Activated naive CD4-positive, alpha-beta T cell treated with anti-CD3 and anti-CD28 coated beads, Interleukin-2, amount 50 U/mL, for 72 hours (primary cell): ENCODE data around the gene UBE2I. TPM values are rescaled to one million over a fixed set of nuclear protein-coding genes. Genes with fewer than 3 reads are reported as not detected.

Source experiments
- ATAC-seq, 2 donors: fragments of 150-1000 bp; cut with Tn5 transposase; 2 replicates each; pipeline ENCODE4 v1.10.0; 2021; ENCODE audit warnings: mild to moderate bottlenecking in 2 of 2, moderate library complexity in 2 of 2
- DNase-seq, 2 donors: peaks; one replicate each; pipeline ENCODE4 v3.0.0; 2021 to 2022; ENCODE audit warnings: low spot score in 2 of 2
- H3K27ac Mint-ChIP-seq, 2 donors: one replicate each; pipeline ENCODE4 v1.8.0; 2022; ENCODE audit warnings: mild to moderate bottlenecking in 2 of 2, mixed read lengths in 2 of 2
- H3K36me3 Mint-ChIP-seq, 2 donors: one replicate each; pipeline ENCODE4 v1.8.0; 2022; ENCODE audit warnings: mixed read lengths in 2 of 2
- H3K9me3 Mint-ChIP-seq, 2 donors: one replicate each; pipeline ENCODE4 v1.8.0; 2022; ENCODE audit warnings: mixed read lengths in 2 of 2
- total RNA-seq, 2 donors: library from RNA; stranded (reverse); gene quantifications; one replicate each; pipeline ENCODE4 v1.2.3, GENCODE V29; 2022

UBE2I gene
- total RNA-seq, 2 donors from 2014 or later: 205 to 246 TPM

DNA sequence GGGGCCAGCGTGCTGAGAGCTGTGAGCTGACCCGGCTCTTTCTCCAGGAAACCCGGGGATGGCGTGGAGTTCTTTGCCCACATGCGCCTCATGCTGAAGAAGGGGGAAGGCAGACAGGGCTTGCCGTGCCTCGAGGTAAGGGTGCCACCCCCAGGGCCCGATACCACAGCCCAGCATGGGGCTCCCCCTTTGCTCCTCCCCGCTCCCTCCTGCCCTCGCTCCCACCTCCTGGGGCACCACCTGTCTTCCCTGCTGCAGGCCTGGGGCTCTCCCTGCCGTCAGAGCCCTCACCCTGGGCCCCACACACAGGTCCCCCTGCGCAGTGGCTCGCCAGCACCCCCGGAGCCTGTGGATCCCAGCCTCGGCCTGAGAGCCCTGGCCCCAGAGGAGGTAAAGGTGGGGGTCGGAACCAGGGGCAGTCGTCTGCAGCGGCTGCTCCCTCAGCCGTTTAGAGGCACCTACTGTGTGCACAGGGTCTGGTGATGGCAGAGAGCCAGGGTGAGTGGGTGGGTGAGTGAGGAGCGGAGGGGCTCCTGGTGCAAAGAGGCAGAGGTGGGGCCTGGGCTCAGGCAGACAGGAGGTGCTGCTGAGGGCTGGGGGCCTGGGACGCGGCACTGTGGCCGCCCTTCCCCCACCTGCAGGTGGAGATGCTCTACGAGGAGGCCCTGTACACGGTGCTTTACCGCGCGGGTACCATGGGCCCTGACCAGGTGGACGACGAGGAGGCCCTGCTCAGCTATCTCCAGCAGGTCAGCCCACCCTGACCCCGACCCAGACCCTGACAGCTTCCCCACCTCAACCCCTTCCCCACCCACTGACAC, 29.6 kb downstream of the UBE2I start:
- H3K27ac Mint-ChIP-seq: no peak overlapping the region
- ATAC-seq: no peak
- no peaks in the 10 kb centered on the region for H3K36me3 Mint-ChIP-seq

DNA sequence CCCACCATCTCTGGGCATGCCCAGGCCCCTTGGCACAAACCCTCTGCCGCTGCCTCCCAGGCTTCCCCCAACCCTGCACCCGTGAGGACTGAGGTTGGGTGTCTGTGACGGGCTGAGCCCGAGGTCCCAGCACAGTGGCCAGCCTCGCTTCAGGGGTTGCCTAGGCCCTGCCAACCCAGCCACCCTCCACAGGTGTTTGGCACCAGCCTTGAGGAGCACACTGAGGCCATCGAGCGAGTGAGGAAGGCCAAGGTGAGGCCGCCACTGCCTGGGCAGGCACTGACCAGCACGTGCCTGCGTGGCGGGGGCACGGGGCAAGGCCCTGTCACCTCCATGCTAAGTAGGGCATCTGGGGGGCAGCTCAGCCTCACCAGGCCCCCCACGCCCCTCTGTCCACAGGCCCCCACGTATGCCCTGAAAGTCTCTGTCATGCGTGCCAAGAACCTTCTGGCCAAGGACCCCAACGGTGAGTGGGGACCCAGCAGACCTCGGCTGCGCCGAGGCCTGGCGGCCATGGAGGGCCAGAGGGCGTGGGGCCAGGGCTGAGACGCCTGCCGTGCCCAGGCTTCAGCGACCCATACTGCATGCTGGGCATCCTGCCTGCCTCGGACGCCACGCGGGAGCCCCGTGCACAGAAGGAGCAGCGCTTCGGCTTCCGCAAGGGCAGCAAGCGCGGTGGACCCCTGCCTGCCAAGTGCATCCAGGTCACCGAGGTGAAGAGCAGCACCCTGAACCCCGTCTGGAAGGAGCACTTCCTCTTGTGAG, 31.5 kb downstream of the UBE2I start:
- H3K27ac Mint-ChIP-seq: no peak overlapping the region

More for the DNA sequence above, 29.6 kb downstream of the UBE2I start:
- H3K9me3 Mint-ChIP-seq: no peaks in the 10 kb centered on the region
- DNase-seq: no peak

DNA sequence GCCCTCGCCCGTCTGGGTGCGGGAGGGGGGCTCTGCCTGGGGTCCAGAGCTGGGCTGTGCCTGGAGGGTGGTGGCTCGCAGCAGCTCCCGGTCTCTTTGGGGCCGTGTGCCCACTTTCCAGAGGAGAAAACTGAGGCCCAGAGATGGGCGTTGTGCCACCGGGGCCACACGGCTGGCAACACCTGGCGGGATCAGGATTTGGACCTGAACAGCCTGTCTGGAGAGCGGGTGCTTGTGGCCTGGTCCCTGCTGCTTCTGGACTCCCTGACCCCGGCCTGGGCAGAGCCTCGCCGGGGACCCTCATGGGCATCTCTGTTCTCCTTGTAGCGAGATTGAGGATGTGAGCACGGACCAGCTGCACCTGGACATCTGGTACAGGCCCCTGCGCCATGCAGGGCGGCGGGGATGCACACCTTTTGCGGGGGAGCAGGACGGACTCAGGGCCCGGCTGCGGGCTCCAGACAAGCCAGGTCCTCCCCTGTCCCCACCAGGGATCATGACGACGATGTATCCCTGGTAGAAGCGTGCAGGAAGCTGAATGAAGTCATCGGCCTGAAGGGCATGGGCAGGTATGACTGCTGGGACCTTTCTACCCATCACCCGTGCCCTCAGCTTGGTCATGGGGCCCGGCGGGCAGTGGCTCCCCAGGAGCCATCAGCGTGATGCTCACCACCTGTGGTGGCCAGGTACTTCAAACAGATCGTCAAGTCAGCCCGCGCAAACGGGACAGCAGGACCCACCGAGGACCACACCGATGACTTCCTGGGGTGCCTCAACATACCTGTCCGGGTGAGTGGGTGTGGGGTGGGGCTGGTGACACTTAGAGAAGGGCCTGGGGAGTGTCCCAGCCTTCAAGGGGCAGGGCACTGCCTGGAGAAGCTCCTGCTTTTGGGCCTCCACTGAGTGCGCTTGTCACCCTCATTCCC, 32.3 kb downstream of the UBE2I start:
- Mint-ChIP-seq H3K36me3 (no peaks in the 10 kb centered on the region), H3K27ac (no peak overlapping the region), H3K9me3 (no peaks in the 10 kb centered on the region)
- ATAC-seq (no peak), DNase-seq (no peak)

More for the DNA sequence above, 31.5 kb downstream of the UBE2I start:
- Mint-ChIP-seq H3K36me3 (no peaks in the 10 kb centered on the region), H3K9me3 (no peaks in the 10 kb centered on the region)
- no peak for DNase-seq
- no peak for ATAC-seq

DNA sequence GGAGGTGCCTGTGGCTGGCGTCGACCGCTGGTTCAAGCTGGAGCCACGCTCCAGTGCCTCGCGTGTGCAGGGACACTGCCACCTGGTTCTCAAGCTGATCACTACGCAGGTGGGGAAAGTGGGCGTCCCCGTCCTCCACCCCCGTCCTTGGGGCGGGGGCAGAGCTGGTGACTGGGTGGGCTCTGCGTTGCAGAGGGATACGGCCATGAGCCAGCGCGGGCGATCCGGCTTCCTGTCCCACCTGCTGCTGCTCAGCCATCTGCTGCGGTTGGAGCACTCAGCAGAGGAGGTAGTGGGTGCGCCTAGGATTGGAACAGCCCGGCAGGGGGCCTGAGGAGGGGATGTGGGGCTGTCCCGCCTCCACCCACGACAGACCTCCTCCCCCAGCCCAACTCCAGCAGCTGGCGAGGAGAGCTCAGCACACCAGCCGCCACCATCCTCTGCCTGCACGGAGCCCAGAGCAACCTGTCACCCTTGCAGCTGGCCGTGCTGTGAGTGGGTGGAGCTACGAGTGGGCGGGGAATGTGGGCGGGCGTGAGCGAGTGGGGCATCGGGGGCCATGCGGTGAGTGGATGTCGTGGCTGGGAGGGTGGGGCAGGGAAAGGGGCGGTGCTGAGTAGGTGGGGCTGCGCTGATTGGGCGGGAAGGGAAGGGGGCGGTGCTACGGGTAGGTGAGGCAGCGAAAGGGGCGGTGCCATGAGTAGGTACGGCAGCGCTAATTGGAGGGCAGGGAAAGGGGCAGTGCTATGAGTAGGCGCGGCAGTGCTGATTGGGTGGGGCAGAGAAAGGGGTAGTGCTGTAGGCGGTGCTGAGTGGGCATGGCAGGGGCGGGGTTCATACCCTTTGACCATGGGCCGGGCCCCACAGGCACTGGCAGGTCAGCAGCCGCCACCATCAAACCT, 33.3 kb downstream of the UBE2I start:
- peak; percentile 92 to 94 for ATAC-seq
- peak overlapping the region in 1 of 2 donors; percentile 43 for H3K27ac Mint-ChIP-seq
- peak; percentile 82 to 91 for DNase-seq
- H3K36me3 Mint-ChIP-seq: no peaks in the 10 kb centered on the region
- H3K9me3 Mint-ChIP-seq: no peaks in the 10 kb centered on the region

DNA sequence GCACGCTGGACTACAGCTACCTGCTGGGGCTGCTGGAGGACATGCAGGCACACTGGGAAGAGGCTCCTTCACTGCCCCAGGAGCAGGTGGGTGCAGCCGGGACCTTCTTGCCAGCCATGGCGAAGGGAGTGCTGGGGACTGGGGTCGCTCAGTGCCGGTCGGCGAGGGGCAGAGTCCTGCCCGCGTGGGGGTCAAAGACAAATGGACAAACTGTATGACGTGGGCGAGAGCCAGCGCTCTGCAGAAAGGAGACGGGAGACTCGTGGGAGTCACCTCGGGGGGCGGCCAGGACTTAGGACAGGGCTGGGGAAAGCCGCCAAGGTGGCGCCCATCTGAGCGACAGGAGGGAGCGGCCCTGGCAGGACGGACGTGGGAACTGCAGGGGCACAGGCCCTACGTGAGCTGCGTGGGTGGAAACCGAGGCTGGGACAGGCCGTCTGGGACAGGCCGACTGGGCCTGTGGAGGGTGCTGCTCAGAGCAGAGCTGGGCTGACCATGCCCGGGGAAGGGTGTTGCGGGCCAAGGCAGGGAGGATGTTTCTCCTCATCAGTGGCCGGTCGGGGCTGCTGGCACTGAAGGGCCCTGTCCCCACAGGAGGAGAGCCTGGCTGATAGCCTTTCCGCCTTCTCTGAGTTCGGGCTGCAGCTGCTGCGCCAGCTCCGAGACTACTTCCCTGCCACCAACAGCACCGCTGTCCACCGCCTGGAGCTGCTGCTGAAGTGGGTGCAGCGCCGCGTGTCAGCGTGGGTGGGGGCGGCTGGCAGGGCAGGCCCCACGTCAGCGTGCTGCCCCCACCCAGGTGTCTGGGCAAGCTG, 34.2 kb downstream of the UBE2I start:
- Mint-ChIP-seq H3K27ac (peak overlapping the region in 1 of 2 donors; percentile 43), H3K9me3 (no peaks in the 10 kb centered on the region), H3K36me3 (no peaks in the 10 kb centered on the region)
- no peak for DNase-seq
- ATAC-seq: no peak

DNA sequence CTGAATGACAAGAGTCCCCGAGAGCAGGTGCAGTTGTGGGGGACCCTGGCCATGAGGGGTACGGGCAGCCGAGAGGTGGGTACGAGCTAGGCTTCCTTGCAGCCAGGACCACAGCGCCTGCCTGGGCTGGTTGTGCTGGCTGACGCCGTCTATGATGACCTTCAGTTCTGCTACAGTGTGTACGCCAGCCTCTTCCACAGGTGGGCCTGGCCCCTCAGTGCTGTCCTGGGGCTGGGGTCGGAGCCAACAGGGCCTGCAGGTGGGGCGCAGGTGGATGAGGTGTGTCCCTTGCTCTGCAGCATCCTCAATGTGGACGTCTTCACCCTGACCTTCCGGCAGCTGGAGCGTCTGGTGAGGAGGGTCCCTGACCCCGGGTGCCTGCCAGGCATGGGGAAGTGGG, 35.1 kb downstream of the UBE2I start:
- no peak for ATAC-seq
- no peak for DNase-seq
- H3K9me3 Mint-ChIP-seq: no peaks in the 10 kb centered on the region

DNA sequence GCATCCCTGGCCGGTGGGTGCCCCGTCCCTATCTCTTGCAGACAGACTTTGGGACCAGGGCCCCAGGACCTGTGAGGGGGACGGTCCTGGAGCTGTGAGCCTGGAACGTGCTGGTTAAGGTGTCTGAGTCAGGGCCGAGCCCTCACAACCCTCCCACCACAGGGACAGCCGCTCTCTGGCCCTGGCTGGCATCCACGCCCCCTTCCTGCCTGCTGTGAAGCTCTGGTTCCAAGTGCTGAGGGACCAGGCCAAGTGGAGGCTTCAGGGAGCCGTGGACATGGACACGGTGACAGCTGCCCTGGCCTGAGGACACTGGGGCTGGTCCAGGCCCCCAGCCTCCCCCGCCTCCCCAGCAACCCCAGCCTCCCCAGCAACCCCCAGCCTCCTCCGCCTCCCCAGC, 35.7 kb downstream of the UBE2I start:
- no peak for ATAC-seq
- no peaks in the 10 kb centered on the region for H3K9me3 Mint-ChIP-seq
- no peak overlapping the region for H3K27ac Mint-ChIP-seq
- no peak for DNase-seq
- no peaks in the 10 kb centered on the region for H3K36me3 Mint-ChIP-seq

More for the DNA sequence above, 35.1 kb downstream of the UBE2I start:
- H3K36me3 Mint-ChIP-seq: no peaks in the 10 kb centered on the region
- H3K27ac Mint-ChIP-seq: peak overlapping the region in 1 of 2 donors; percentile 65

DNA sequence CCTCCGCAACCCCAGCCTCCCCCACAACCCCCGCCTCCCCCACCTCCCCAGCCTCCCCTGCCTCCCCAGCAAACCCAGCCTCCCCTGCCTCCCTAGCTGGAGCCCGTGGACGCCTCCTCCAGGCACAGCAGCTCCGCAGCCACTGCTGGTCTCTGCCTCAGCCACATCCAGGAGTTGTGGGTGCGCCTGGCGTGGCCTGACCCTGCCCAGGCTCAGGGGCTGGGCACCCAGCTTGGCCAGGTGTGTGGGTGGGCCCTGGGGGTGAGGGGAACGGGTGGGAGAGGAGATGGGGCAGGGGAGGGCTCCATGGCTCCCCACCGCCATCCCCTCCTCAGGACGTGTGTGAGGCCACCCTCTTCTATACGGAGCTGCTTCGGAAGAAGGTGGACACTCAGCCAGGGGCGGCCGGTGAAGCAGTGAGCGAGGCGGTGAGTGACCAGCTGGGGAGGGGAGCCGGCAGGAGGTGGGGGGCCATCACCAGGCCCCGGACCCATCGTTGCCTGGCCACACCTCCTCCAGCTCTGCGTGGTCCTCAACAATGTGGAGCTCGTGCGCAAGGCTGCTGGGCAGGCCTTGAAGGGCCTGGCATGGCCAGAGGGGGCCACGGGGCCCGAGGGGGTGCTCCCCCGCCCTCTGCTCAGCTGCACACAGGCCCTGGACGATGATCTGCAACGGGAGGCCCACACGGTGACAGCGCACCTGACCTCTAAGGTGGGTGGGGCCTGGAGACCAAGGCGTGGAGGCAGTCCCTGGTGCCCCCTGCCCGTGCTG, 36.4 kb downstream of the UBE2I start:
- H3K36me3 Mint-ChIP-seq: no peaks in the 10 kb centered on the region
- H3K9me3 Mint-ChIP-seq: no peaks in the 10 kb centered on the region
- ATAC-seq (no peak), DNase-seq (no peak)
- no peak overlapping the region for H3K27ac Mint-ChIP-seq

DNA sequence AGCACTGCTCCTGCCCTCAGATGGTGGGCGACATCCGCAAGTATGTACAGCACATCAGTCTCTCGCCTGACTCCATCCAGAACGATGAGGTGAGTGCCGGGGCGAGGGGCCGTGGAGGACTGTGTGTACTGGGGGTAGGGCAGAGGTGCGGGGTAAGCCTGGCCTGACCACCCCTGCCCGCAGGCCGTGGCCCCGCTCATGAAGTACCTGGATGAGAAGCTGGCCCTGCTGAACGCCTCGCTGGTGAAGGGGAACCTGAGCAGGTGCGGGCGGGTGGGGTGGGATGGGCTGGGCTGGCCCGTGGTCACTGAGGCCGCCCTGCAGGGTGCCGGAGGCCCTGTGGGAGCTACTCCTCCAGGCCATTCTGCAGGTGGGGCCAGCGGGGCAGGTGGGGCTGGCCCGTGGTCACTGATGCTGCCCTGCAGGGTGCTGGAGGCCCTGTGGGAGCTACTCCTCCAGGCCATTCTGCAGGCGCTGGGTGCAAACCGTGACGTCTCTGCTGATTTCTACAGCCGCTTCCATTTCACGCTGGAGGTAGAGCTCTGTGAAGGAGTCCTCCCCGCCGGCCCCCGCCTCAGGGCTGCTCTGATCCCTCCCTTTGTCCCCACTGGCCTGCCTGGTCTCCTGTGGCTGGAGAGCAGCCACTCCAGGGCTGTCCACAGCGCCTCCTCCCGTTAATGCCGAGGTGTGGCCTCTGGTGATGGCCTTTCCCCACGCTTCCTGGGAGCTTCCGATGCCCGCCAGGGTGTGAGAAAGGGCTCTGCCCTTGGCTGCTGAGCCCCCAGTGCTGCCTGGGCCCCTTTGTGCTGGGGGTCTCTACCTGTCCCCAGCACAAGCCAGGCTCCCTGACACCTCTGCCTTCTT, 37.2 kb downstream of the UBE2I start:
- ATAC-seq (no peak), DNase-seq (no peak)
- no peak overlapping the region for H3K27ac Mint-ChIP-seq
- no peaks in the 10 kb centered on the region for H3K36me3 Mint-ChIP-seq
- no peaks in the 10 kb centered on the region for H3K9me3 Mint-ChIP-seq

DNA sequence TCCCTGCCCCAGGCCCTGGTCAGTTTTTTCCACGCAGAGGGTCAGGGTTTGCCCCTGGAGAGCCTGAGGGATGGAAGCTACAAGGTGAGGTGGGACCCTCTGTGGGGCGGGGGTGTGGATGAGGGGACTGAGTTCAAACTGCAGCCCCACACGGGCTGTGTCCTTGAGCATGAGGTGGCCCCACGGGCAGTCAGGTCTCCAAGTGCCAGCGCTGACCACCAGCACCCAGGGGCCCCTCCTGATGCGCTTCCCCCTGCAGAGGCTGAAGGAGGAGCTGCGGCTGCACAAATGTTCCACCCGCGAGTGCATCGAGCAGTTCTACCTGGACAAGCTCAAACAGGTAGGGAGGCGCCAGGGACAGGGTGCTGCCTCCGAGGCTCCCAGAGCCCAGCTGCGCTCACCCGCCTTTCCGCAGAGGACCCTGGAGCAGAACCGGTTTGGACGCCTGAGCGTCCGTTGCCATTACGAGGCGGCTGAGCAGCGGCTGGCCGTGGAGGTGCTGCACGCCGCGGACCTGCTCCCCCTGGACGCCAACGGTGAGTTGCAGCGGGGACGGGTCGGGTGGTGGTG, 37.9 kb downstream of the UBE2I start:
- ATAC-seq (no peak), DNase-seq (no peak)
- H3K27ac Mint-ChIP-seq: no peak overlapping the region
- H3K36me3 Mint-ChIP-seq: no peaks in the 10 kb centered on the region
- H3K9me3 Mint-ChIP-seq: no peaks in the 10 kb centered on the region

DNA sequence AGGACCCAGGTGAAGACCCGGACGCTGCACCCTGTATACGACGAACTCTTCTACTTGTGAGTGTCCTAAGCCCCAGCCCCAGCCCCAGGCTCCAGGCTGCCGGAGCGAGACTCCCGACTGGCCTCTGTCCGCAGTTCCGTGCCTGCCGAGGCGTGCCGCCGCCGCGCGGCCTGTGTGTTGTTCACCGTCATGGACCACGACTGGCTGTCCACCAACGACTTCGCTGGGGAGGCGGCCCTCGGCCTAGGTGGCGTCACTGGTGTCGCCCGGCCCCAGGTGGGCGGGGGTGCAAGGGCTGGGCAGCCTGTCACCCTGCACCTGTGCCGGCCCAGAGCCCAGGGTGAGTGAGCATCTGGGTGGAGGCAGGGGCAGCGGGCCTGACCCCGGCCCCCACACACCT, 38.5 kb downstream of the UBE2I start:
- no peak for ATAC-seq
- DNase-seq: no peak

DNA sequence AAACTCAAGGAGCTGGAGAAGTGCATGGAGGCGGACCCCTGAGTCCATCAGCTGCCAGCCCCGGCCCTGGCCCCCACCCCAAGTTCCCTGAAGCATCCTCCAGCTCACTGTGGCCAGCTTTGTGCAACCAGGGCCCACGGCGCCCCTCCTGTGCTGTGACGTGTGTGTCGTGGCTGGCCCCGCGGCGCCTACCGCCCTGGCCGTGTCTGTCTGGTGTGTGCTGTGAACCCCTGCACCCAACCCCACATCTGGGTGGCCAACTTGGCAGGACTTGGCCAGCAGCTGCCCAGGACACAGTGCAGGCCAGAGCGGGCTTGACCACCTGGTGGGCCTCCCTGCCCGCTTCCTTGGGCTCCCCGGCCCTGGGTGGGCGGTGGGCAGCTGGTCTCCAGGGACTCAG, 39.0 kb downstream of the UBE2I start:
- Mint-ChIP-seq H3K9me3 (no peaks in the 10 kb centered on the region), H3K27ac (no peak overlapping the region), H3K36me3 (no peaks in the 10 kb centered on the region)
- no peak for DNase-seq
- no peak for ATAC-seq

More for the DNA sequence above, 38.5 kb downstream of the UBE2I start:
- H3K27ac Mint-ChIP-seq: no peak overlapping the region
- no peaks in the 10 kb centered on the region for H3K9me3 Mint-ChIP-seq
- no peaks in the 10 kb centered on the region for H3K36me3 Mint-ChIP-seq

DNA sequence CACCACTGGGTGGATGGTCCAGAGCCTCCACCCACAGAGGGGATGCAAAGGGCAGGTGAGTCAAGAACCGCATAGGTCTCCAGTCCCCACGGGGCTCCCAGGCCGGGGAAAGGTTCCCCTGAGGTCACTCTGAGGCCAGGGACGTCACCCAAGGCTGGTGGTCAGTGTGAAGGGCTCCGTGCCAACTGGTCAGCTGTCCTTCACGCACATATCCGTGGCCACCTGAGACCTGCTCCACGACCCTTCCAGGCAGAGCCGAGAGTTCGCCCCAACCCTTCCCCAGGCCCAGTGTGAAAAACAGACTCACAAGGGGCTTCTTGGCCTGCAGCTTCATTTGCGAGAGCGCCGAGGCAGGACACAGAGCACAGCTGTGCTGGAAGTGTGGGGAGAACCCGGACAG, 39.5 kb downstream of the UBE2I start:
- Mint-ChIP-seq H3K9me3 (no peaks in the 10 kb centered on the region), H3K27ac (no peak overlapping the region), H3K36me3 (no peaks in the 10 kb centered on the region)
- ATAC-seq (no peak), DNase-seq (no peak)
